ENCODE data around the gene CFAP298. TPM values are rescaled to one million over a fixed set of nuclear protein-coding genes. Genes with fewer than 3 reads are reported as not detected.

CFAP298 gene
- total and polyA plus RNA-seq, 2 of the 13 experiments (the other 11 are each of a cell fraction or from before 2014, with no cell fraction given) = 21.2 to 62.2 TPM

DNA sequence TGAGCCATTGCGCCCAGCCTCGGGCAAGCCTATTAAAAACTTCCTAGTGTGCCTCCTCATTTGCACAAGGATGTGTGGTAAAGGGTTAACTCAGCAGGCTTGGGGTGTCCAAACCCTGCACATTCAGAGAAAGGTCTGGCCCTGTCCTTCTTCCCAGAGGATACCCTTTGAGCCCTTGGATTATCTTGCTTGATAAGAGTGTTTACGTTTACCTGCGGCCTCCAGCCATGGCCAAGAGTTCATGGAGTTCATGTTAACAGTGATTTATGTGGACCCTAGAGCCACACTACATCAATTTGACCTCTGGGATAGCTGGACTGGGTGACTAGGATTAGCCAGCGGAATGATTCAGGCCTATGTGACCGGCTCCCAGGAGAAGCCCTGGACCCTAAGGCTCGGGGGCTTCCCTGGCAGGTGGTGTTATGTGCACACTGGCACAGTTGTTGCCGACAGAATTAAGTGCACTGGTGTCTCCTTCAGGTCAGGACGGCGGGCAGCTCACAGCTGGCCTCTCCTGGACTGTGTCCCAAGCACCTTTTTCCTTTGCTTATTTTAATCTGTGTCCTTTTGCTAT is 19.2 kb downstream of the CFAP298 start (continued):
- TF ChIP-seq, protein P1, sequence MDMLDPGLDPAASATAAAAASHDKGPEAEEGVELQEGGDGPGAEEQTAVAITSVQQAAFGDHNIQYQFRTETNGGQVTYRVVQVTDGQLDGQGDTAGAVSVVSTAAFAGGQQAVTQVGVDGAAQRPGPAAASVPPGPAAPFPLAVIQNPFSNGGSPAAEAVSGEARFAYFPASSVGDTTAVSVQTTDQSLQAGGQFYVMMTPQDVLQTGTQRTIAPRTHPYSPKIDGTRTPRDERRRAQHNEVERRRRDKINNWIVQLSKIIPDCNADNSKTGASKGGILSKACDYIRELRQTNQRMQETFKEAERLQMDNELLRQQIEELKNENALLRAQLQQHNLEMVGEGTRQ (IDR thresholded peaks at IDR 0.05; ENCODE audit: low read depth, low read length) = no peak
- TF ChIP-seq, protein P1 (CRISPR knock-in tag; IDR thresholded peaks at IDR 0.05; ENCODE audit: borderline replicate concordance) = no peak
- TF ChIP-seq HMGA1 (CRISPR knock-in tag; conservative IDR thresholded peaks at IDR 0.05) = no peak
- TF ChIP-seq NCOA5 (CRISPR knock-in tag; IDR thresholded peaks at IDR 0.05) = no peak
- peak; percentile 89 for TF ChIP-seq CREM (IDR thresholded peaks at IDR 0.05)
- TF ChIP-seq CREM (CRISPR knock-in tag; IDR thresholded peaks at IDR 0.05) = no peak
- no peak for TF ChIP-seq KAT2B (IDR thresholded peaks at IDR 0.05; ENCODE audit: borderline replicate concordance, low read depth, low read length)
- no peak for TF ChIP-seq ZNF550 (CRISPR knock-in tag; IDR thresholded peaks at IDR 0.05; ENCODE audit: borderline replicate concordance)
- no peak for TF ChIP-seq ZNF33A (CRISPR knock-in tag; IDR thresholded peaks at IDR 0.05; ENCODE audit: borderline replicate concordance)
- TF ChIP-seq ZNF615 (CRISPR knock-in tag; IDR thresholded peaks at IDR 0.05; ENCODE audit: borderline replicate concordance) = no peak
- peak; percentile 41 for TF ChIP-seq STAG1 (CRISPR knock-in tag; IDR thresholded peaks at IDR 0.05)
- TF ChIP-seq SATB2 (CRISPR knock-in tag; IDR thresholded peaks at IDR 0.05) = no peak
- TF ChIP-seq SIN3B (IDR thresholded peaks at IDR 0.05; ENCODE audit: low read length) = no peak
- TF ChIP-seq KDM5A (IDR thresholded peaks at IDR 0.05; ENCODE audit: borderline replicate concordance, low read length) = no peak; the same call in 1 of the 2 replicates
- peak; percentile 75; the same call in 1 of the 2 replicates for TF ChIP-seq ZNF792 (CRISPR knock-in tag; IDR thresholded peaks at IDR 0.05)
- TF ChIP-seq, protein P2, sequence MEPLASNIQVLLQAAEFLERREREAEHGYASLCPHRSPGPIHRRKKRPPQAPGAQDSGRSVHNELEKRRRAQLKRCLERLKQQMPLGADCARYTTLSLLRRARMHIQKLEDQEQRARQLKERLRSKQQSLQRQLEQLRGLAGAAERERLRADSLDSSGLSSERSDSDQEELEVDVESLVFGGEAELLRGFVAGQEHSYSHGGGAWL (CRISPR knock-in tag; IDR thresholded peaks at IDR 0.05) = no peak
- TF ChIP-seq ZNF549 (CRISPR knock-in tag; IDR thresholded peaks at IDR 0.05) = no peak
- peak; percentile 71 to 97; a peak in 3 of 4 replicates for TF ChIP-seq EP300 (IDR thresholded peaks at IDR 0.05; ENCODE audit: low read depth in 2 of 2, low read length in 2 of 2)
- peak; percentile 95 for TF ChIP-seq EP300 (CRISPR knock-in tag; IDR thresholded peaks at IDR 0.05; ENCODE audit: borderline replicate concordance)
- no peak for TF ChIP-seq HNRNPH1 (optimal IDR thresholded peaks at IDR 0.05; ENCODE audit: low read depth, low read length)
- peak; percentile 69; the same call in 1 of the 2 replicates for TF ChIP-seq ZSCAN25 (CRISPR knock-in tag; IDR thresholded peaks at IDR 0.05)
- TF ChIP-seq, protein P3, sequence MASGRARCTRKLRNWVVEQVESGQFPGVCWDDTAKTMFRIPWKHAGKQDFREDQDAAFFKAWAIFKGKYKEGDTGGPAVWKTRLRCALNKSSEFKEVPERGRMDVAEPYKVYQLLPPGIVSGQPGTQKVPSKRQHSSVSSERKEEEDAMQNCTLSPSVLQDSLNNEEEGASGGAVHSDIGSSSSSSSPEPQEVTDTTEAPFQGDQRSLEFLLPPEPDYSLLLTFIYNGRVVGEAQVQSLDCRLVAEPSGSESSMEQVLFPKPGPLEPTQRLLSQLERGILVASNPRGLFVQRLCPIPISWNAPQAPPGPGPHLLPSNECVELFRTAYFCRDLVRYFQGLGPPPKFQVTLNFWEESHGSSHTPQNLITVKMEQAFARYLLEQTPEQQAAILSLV (CRISPR knock-in tag; IDR thresholded peaks at IDR 0.05; ENCODE audit: borderline replicate concordance) = no peak; the same call in 1 of the 2 replicates
- peak; percentile 95 for TF ChIP-seq ZBTB7B (CRISPR knock-in tag; IDR thresholded peaks at IDR 0.05)
- TF ChIP-seq, protein P4, sequence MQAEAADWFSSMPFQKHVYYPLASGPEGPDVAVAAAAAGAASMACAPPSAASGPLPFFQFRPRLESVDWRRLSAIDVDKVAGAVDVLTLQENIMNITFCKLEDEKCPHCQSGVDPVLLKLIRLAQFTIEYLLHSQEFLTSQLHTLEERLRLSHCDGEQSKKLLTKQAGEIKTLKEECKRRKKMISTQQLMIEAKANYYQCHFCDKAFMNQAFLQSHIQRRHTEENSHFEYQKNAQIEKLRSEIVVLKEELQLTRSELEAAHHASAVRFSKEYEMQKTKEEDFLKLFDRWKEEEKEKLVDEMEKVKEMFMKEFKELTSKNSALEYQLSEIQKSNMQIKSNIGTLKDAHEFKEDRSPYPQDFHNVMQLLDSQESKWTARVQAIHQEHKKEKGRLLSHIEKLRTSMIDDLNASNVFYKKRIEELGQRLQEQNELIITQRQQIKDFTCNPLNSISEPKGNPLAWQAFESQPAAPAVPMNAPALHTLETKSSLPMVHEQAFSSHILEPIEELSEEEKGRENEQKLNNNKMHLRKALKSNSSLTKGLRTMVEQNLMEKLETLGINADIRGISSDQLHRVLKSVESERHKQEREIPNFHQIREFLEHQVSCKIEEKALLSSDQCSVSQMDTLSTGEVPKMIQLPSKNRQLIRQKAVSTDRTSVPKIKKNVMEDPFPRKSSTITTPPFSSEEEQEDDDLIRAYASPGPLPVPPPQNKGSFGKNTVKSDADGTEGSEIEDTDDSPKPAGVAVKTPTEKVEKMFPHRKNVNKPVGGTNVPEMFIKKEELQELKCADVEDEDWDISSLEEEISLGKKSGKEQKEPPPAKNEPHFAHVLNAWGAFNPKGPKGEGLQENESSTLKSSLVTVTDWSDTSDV (CRISPR knock-in tag; IDR thresholded peaks at IDR 0.05) = no peak
- TF ChIP-seq ZNF230 (CRISPR knock-in tag; IDR thresholded peaks at IDR 0.05) = peak; percentile 65; the same call in 1 of the 2 replicates
- TF ChIP-seq ZNF224 (CRISPR knock-in tag; IDR thresholded peaks at IDR 0.05) = peak; percentile 82; the same call in 1 of the 2 replicates
- TF ChIP-seq ZNF24 (IDR thresholded peaks at IDR 0.05) = no peak

Measured in HepG2 (cell line).